Endothelial cell of umbilical vein (primary cell): Measurements from ENCODE around the gene STAU1. TPM values are rescaled to one million over a fixed set of nuclear protein-coding genes. Genes with fewer than 3 reads are reported as not detected.

ENCODE experiments used
- BruUV-seq: library from RNA; stranded (reverse); fragments of 400-500 nt; replicated peaks from 2 replicates; lab custom pipeline; 2021; lab: Mats Ljungman, UMichigan
- CTCF ChIA-PET: fragments of 300-600, 350-600 bp; sonication (Branson Sonifier 250); formaldehyde crosslinking; loops from one replicate; lab custom pipeline; 2021; ENCODE audit warnings: antibody characterized with exemption, inconsistent platforms; lab: Charles Lee
- POLR2A ChIA-PET: fragments of 300-600, 350-600 bp; sonication (Branson Sonifier 250); formaldehyde crosslinking; loops from one replicate; lab custom pipeline; 2021; ENCODE audit warnings: antibody characterized with exemption, inconsistent platforms; lab: Charles Lee
- DNase-seq: peaks from one replicate; pipeline ENCODE4 v3.0.0-alpha.2; 2011; ENCODE audit warnings: low read depth, low spot score
- FAIRE-seq: peaks from 2 replicates; lab custom pipeline; 2011; peaks lifted over from hg19 to GRCh38; lab: Jason Lieb, UNC
- H2AFZ ChIP-seq: 2 replicates; pipeline ENCODE4 v1.6.0; 2012; ENCODE audit warnings: low read depth, low read length, control low read depth, inconsistent platforms
- H3K27ac ChIP-seq: 2 replicates; pipeline ENCODE4 v1.5.1; 2011; ENCODE audit warnings: low read depth, mild to moderate bottlenecking, control low read depth, low read length, moderate library complexity; ENCODE audit not compliant: insufficient read depth
- H3K27me3 ChIP-seq, 2 experiments: 2 replicates each; pipeline versions ENCODE4 v1.6.0 to v1.6.1; 2011; ENCODE audit warnings: low read length in 2 of 2, mixed read lengths in 1 of 2; ENCODE audit not compliant: control insufficient read depth in 2 of 2, insufficient read depth in 2 of 2
- H3K36me3 ChIP-seq, 2 experiments: 2 replicates in 1 of 2; 3 replicates in 1 of 2; pipeline ENCODE4 v1.5.1; 2011; ENCODE audit warnings: low read length in 2 of 2, mild to moderate bottlenecking in 1 of 2, moderate library complexity in 1 of 2; ENCODE audit not compliant: control insufficient read depth in 2 of 2, insufficient read depth in 2 of 2; ENCODE audit errors: extremely low read depth in 1 of 2
- H3K4me1 ChIP-seq: 3 replicates; pipeline ENCODE4 v1.5.1; 2011; ENCODE audit warnings: mild to moderate bottlenecking, low read length; ENCODE audit not compliant: control insufficient read depth, insufficient read depth; ENCODE audit errors: extremely low read depth
- H3K4me2 ChIP-seq: 2 replicates; pipeline ENCODE4 v1.6.1; 2011; ENCODE audit warnings: low read length, control low read depth, mixed read lengths; ENCODE audit not compliant: insufficient read depth
- H3K4me3 ChIP-seq, 3 experiments: fragments of 200-600 bp in 1 of 3; sonication (generic), shearing (Covaris generic) in 1 of 3; replicated peaks in 1 of 3; 2 replicates each; pipeline ENCODE4 v1.5.1; 2011 to 2016; ENCODE audit warnings: control low read depth in 3 of 3, low read length in 3 of 3, mild to moderate bottlenecking in 2 of 3, inconsistent platforms in 1 of 3, low read depth in 1 of 3, moderate library complexity in 1 of 3; ENCODE audit not compliant: insufficient read depth in 1 of 3
- H3K79me2 ChIP-seq: 2 replicates; pipeline ENCODE4 v1.6.0; 2012; ENCODE audit warnings: low read length, inconsistent platforms; ENCODE audit not compliant: control insufficient read depth, insufficient read depth
- H3K9ac ChIP-seq: replicated peaks from 2 replicates; pipeline ENCODE3; 2011; ENCODE audit warnings: low read length, control low read depth; ENCODE audit not compliant: insufficient read depth; ENCODE audit errors: extremely low read depth
- H3K9me1 ChIP-seq: replicated peaks from 3 replicates; pipeline ENCODE4 v1.6.0; 2011; ENCODE audit warnings: mild to moderate bottlenecking, low read length; ENCODE audit not compliant: control insufficient read depth, insufficient read depth; ENCODE audit errors: extremely low read depth
- H3K9me3 ChIP-seq: replicated peaks from 2 replicates; pipeline ENCODE4 v1.5.1; 2012; ENCODE audit warnings: low read length, inconsistent platforms; ENCODE audit not compliant: control insufficient read depth, insufficient read depth
- H4K20me1 ChIP-seq: replicated peaks from 2 replicates; pipeline ENCODE3; 2011; ENCODE audit warnings: mild to moderate bottlenecking, low read length; ENCODE audit not compliant: control insufficient read depth, insufficient read depth; ENCODE audit errors: extremely low read depth
- EZH2 ChIP-seq: IDR thresholded peaks from 2 replicates; pipeline ENCODE4 v1.6.1; 2012; ENCODE audit warnings: borderline replicate concordance, low read depth, mild to moderate bottlenecking, moderate library complexity, low read length, inconsistent platforms; ENCODE audit not compliant: severe bottlenecking
- FOS ChIP-seq: IDR thresholded peaks from 2 replicates; pipeline ENCODE4 v1.6.1; 2011; ENCODE audit warnings: mild to moderate bottlenecking, low read length, moderate library complexity, borderline replicate concordance; ENCODE audit not compliant: insufficient read depth
- GATA2 ChIP-seq: IDR thresholded peaks from 2 replicates; pipeline ENCODE4 v1.7.0; 2011; ENCODE audit warnings: low read depth, mild to moderate bottlenecking, moderate library complexity, mixed read lengths, low read length; ENCODE audit not compliant: insufficient read length, insufficient read depth
- JUN ChIP-seq: IDR thresholded peaks from 2 replicates; pipeline ENCODE4 v1.6.1; 2011; ENCODE audit warnings: borderline replicate concordance, low read depth; ENCODE audit not compliant: insufficient read length, insufficient read depth
- MYC ChIP-seq: IDR thresholded peaks from one replicate; pipeline ENCODE4 v1.6.1; 2011; ENCODE audit warnings: mild to moderate bottlenecking, low read depth, low read length
- POLR2A ChIP-seq: IDR thresholded peaks from 2 replicates; pipeline ENCODE4 v1.6.1; 2012; ENCODE audit warnings: low read depth, mild to moderate bottlenecking, control low read depth, low read length
- POLR2AphosphoS5 ChIP-seq: IDR thresholded peaks from 2 replicates; pipeline ENCODE4 v1.6.1; 2012; ENCODE audit warnings: low read depth, mild to moderate bottlenecking, control low read depth, low read length, moderate library complexity; ENCODE audit not compliant: insufficient read depth
- dilution Hi-C: fragments of 300-500 bp; cut with MboI; formaldehyde crosslinking; loops from one replicate; pipeline ENCODE4 v1.15.0; 2019; ENCODE audit warnings: low sequenced_read_pairs; ENCODE audit not compliant: extremely low pct_ligation_motif_present
- intact Hi-C: fragments of 100-400 bp; cut with micrococcal nuclease; formaldehyde crosslinking; loops from one replicate; pipeline ENCODE4 v1.10.0; 2022
- polyA plus RNA-seq, 4 experiments: library from polyadenylated mRNA; depleted of rRNA in 3 of 4; stranded (reverse) in 3 of 4; unstranded in 1 of 4; fragments of >200 nt; gene quantifications; 2 replicates each; pipeline versions ENCODE4 v1.2.1 to v1.2.3, GENCODE V29; 2011 to 2012; ENCODE audit warnings: missing spikeins in 1 of 4
- total RNA-seq: library from RNA; stranded (reverse); gene quantifications from 2 replicates; pipeline ENCODE4 v1.2.3, GENCODE V29; 2021
- TF ChIP-seq, protein P1 (sequence below): IDR thresholded peaks from 2 replicates; pipeline ENCODE4 v1.6.1; 2011; ENCODE audit not compliant: insufficient read depth, insufficient read length
- TF ChIP-seq, protein P2 (sequence below), 2 donors: IDR thresholded peaks; 1 replicate in 1 of 2; 2 replicates in 1 of 2; pipeline ENCODE4 v1.5.1; 2011; ENCODE audit warnings: low read length in 2 of 2, mild to moderate bottlenecking in 2 of 2, moderate library complexity in 2 of 2, control low read depth in 1 of 2, inconsistent platforms in 1 of 2, low read depth in 1 of 2; ENCODE audit not compliant: insufficient read depth in 1 of 2; ENCODE audit errors: extremely low read depth in 1 of 2

The STAU1 gene
- total and polyA plus RNA-seq, 2 donors (not counting 3 experiments of a cell fraction or from before 2014, with no cell fraction given): 53.1 to 98.1 TPM

DNA sequence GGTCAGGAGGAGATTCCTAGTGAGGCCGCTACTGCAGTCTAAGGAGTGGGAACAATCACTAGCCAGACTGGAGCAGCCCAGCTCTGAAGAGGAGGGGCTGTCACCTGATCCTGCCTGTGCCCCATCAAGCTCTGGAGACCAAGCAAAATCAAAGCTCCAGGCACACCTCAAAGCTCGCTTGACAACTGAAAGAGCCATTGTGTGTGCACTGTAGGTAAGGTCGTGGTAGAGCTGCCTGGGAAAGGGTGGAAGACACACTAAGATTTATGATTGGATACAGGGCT, 83.8 kb downstream of the STAU1 start:
- BruUV-seq: no TSS peak
- peaks cover 16 to 17% of the 10 kb centered on the region in 2 experiments for H3K36me3 ChIP-seq
- no peak overlapping the region for H3K9ac ChIP-seq
- H3K4me2 ChIP-seq: no peak overlapping the region
- ChIA-PET POLR2A (no interaction called here), CTCF (interaction anchor here (0.8 kb wide), 1 partner anchor 26 kb away, joined by 3 read pairs; no protein-coding TSS in a partner anchor)
- H3K79me2 ChIP-seq: no peaks in the 10 kb centered on the region
- H4K20me1 ChIP-seq: no peaks in the 10 kb centered on the region
- no peaks in the 10 kb centered on the region for H3K4me1 ChIP-seq
- no peak for FAIRE-seq
- H3K4me3 ChIP-seq: no peak overlapping the region
- intact Hi-C loops (no loop called here), dilution Hi-C loops (no loop called here)
- H3K9me3 ChIP-seq: no peaks in the 10 kb centered on the region
- H3K27me3 ChIP-seq: no peaks in the 10 kb centered on the region
- H2AFZ ChIP-seq: no peak overlapping the region
- DNase-seq: no peak
- no peak overlapping the region for H3K27ac ChIP-seq
- H3K9me1 ChIP-seq: no peaks in the 10 kb centered on the region
- TF ChIP-seq JUN: no peak
- no peak for TF ChIP-seq MYC
- no peak for TF ChIP-seq FOS
- TF ChIP-seq GATA2: no peak
- TF ChIP-seq, protein P1, sequence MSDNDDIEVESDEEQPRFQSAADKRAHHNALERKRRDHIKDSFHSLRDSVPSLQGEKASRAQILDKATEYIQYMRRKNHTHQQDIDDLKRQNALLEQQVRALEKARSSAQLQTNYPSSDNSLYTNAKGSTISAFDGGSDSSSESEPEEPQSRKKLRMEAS: no peak
- TF ChIP-seq POLR2AphosphoS5: no peak
- no peak for TF ChIP-seq EZH2
- TF ChIP-seq POLR2A: no peak
- TF ChIP-seq, protein P2, sequence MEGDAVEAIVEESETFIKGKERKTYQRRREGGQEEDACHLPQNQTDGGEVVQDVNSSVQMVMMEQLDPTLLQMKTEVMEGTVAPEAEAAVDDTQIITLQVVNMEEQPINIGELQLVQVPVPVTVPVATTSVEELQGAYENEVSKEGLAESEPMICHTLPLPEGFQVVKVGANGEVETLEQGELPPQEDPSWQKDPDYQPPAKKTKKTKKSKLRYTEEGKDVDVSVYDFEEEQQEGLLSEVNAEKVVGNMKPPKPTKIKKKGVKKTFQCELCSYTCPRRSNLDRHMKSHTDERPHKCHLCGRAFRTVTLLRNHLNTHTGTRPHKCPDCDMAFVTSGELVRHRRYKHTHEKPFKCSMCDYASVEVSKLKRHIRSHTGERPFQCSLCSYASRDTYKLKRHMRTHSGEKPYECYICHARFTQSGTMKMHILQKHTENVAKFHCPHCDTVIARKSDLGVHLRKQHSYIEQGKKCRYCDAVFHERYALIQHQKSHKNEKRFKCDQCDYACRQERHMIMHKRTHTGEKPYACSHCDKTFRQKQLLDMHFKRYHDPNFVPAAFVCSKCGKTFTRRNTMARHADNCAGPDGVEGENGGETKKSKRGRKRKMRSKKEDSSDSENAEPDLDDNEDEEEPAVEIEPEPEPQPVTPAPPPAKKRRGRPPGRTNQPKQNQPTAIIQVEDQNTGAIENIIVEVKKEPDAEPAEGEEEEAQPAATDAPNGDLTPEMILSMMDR (IDR thresholded peaks at IDR 0.05; ENCODE audit: extremely low read depth in 1 of 2, insufficient read depth in 1 of 2, low read depth in 1 of 2, low read length in 2 of 2): no peak
